ENCODE measurements around the gene PLXNB2. TPM values are rescaled to one million over a fixed set of nuclear protein-coding genes. Genes with fewer than 3 reads are reported as not detected.

The PLXNB2 gene
- polyA plus RNA-seq, 3 donors from 2014 or later = 1.1 to 1.6 TPM; not detected in 1

DNA sequence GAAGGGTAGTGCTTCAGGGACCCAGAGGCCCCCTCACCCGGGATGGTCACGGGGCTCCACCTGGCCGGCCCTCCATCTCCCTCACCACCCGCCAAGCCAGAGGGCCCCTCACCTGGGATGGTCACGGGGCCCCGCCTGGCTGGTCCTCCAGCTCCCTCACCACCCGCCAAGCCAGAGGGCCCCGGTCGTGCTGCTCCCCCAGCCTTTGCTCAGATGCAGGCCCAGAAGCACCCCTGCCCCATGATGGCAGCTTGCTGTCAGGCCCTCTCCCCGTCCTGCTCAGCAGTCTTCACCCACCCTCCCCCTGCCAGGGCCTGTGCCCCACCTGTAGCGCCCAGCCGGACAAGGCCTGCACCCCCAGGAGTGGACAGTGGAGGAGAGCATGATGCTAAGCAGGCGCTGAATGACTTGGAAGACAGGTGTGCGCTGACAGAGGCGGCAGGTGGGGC lies 12.1 kb upstream of the PLXNB2 start:
- Mint-ChIP-seq H3K9me3 (no peaks in the 10 kb centered on the region), H3K4me3 (no peak overlapping the region), H3K27ac (no peak overlapping the region), H3K27me3 (ENCODE audit: low read depth in 3 of 3) (peaks cover 0 to 1% (median 0%) of the 10 kb centered on the region in 3 donors), H3K36me3 (no peaks in the 10 kb centered on the region), H3K4me1 (peaks cover 6 to 8% of the 10 kb centered on the region in 2 donors)
- no peak for DNase-seq

DNA sequence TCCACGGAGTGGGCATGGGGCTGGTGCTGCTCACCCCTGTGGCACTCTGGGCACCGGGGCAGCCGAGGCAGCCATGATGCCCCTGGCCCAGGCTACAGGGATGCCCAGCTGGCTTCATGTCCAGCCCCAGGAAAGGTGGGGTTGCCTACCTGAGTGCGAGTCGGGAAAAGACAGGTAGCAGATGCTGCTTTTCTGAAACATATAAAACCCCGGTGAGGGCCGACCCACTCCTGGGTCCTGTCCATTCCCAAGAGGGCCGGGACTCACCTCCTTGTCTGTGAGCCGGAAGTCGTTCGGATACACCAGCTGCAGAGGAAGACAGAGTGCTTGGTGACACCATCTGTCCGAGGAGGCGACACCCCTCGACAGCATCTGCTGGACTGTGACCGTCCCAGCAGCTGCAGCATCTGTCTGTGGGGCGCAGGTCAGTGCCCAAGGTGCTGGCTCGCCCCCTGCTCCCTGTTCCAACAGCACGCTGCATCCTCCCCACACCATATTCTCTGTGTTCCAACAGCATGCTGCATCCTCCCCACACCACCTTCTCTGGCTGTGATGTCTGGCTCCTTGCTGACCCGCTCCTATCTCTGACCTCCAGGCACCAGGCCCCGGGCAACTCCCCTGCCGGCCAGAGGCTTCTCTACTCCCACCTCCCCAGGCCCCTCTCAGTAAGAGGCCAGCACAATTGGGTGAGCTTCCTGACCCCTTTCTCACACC lies 11.4 kb upstream of the PLXNB2 start:
- Mint-ChIP-seq H3K4me1 (peaks cover 11 to 14% of the 10 kb centered on the region in 2 donors), H3K36me3 (no peaks in the 10 kb centered on the region), H3K27ac (no peak overlapping the region), H3K27me3 (ENCODE audit: low read depth in 3 of 3) (peaks cover 0 to 2% (median 0%) of the 10 kb centered on the region in 3 donors), H3K9me3 (no peaks in the 10 kb centered on the region), H3K4me3 (no peak overlapping the region)
- DNase-seq = no peak

- Mint-ChIP-seq H3K9me3 (no peaks in the 10 kb centered on the region), H3K27me3 (ENCODE audit: low read depth in 3 of 3) (peaks cover 0 to 2% (median 0%) of the 10 kb centered on the region in 3 donors), H3K36me3 (no peaks in the 10 kb centered on the region), H3K4me1 (peaks cover 13 to 14% of the 10 kb centered on the region in 2 donors), H3K4me3 (no peak overlapping the region), H3K27ac (no peak overlapping the region)
- no peak for DNase-seq
Measured at GRCh38 chr22:50318356-50318697, 10.9 kb upstream of the PLXNB2 start.

- no peak overlapping the region for H3K4me3 Mint-ChIP-seq
- H3K36me3 Mint-ChIP-seq = no peaks in the 10 kb centered on the region
- DNase-seq = no peak
- peaks cover 0 to 2% (median 0%) of the 10 kb centered on the region in 3 donors for H3K27me3 Mint-ChIP-seq (ENCODE audit: low read depth in 3 of 3)
- peaks cover 13 to 14% of the 10 kb centered on the region in 2 donors for H3K4me1 Mint-ChIP-seq
- no peaks in the 10 kb centered on the region for H3K9me3 Mint-ChIP-seq
- no peak overlapping the region for H3K27ac Mint-ChIP-seq
Measured at GRCh38 chr22:50317674-50318073, 10.2 kb upstream of the PLXNB2 start.

- Mint-ChIP-seq H3K4me1 (peaks cover 13 to 14% of the 10 kb centered on the region in 2 donors), H3K27me3 (ENCODE audit: low read depth in 3 of 3) (peaks cover 0 to 2% (median 0%) of the 10 kb centered on the region in 3 donors), H3K9me3 (no peaks in the 10 kb centered on the region), H3K4me3 (no peak overlapping the region), H3K36me3 (no peaks in the 10 kb centered on the region), H3K27ac (no peak overlapping the region)
- DNase-seq = no peak
Measured at GRCh38 chr22:50317178-50317577, 9.7 kb upstream of the PLXNB2 start.

DNA sequence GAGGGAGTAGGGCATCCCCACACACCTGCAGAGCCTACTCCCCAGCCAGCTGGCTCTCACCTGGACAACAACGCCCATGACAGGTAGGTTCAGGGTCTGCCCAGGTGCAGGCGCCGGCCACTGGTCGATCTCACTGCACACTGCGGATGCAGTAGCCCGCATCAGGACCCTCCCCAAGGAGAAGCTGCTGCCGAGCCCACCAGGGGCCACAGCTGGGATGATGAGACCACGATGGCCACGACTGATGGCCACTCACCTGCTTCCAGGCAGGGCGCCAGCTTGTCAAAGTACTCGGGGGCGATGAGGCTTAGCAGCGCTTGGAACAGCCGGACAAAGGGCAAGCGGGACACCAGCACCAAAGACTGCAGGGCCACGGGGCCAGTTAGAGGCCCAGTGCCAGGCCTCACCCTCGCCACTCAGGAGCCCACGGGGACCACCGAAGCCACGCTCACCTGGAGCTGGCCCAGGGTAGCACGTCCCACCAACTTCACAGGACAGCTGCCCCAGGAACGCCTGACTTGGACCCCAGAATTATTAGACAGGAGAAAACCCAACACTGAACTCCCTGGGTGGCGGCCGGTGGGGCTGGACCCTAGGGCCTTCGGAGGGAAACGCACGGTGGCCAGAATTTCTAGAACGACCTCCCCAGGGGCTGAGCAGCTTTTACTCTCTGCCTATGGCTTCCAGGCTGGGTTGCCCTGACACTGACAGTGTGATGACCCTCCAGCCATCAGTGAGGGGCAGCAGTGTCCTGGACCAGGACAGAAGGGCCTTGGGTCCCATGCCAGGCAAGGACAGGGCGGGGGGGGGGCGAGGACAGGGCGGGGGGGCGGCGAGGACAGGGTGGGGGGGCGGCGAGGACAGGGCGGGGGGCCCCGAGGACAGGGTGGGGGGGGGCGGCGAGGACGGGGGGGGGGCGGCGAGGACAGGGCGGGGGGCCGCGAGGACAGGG lies 8.9 kb upstream of the PLXNB2 start:
- no peak for DNase-seq
- Mint-ChIP-seq H3K4me1 (peaks cover 13 to 14% of the 10 kb centered on the region in 2 donors), H3K27ac (no peak overlapping the region), H3K4me3 (no peak overlapping the region), H3K27me3 (ENCODE audit: low read depth in 3 of 3) (peaks cover 0 to 2% (median 0%) of the 10 kb centered on the region in 3 donors), H3K9me3 (no peaks in the 10 kb centered on the region), H3K36me3 (no peaks in the 10 kb centered on the region)

GRCh38 chr22:50315289-50316113 lies 8.1 kb upstream of the PLXNB2 start:
- Mint-ChIP-seq H3K27ac (peak overlapping the region in 4 of 6 donors; percentile 2 to 93 (median 42)), H3K27me3 (ENCODE audit: low read depth in 3 of 3) (peaks cover 0 to 2% (median 0%) of the 10 kb centered on the region in 3 donors), H3K36me3 (no peaks in the 10 kb centered on the region), H3K4me1 (peaks cover 13 to 14% of the 10 kb centered on the region in 2 donors), H3K4me3 (peak overlapping the region; percentile 46 to 70 (median 64)), H3K9me3 (no peaks in the 10 kb centered on the region)
- no peak for DNase-seq

GRCh38 chr22:50314455-50315288 lies 7.2 kb upstream of the PLXNB2 start:
- Mint-ChIP-seq H3K4me1 (peaks cover 13 to 14% of the 10 kb centered on the region in 2 donors), H3K9me3 (no peaks in the 10 kb centered on the region), H3K4me3 (peak overlapping the region; percentile 79 to 96 (median 82)), H3K27ac (peak overlapping the region; percentile 75 to 97 (median 86)), H3K27me3 (ENCODE audit: low read depth in 3 of 3) (peaks cover 0 to 1% (median 0%) of the 10 kb centered on the region in 3 donors), H3K36me3 (no peaks in the 10 kb centered on the region)
- peak; percentile 65 to 77 (median 75) for DNase-seq

DNA sequence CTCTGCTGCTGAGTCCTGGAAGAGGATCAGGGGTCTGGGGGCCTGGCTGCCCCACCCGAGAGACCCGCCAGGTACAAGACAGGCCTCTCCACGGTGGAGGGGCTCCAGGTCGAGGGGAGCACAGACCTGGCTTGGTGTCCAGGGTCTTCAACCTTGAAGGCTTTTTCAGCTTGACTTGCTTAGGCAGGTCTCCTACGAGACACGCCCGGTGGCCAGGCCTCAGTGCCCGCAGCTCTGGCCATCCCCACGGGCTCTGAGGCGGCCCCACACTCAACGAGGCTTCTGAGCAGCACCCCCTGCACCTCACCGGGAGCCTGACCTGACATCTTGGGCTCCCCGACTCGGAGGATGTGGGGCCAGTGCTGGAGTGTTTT lies 6.6 kb upstream of the PLXNB2 start:
- DNase-seq = no peak
- Mint-ChIP-seq H3K27ac (peak overlapping the region; percentile 54 to 97 (median 86)), H3K4me3 (peak overlapping the region; percentile 79 to 96 (median 82)), H3K4me1 (peaks cover 13 to 14% of the 10 kb centered on the region in 2 donors), H3K9me3 (no peaks in the 10 kb centered on the region), H3K36me3 (no peaks in the 10 kb centered on the region), H3K27me3 (ENCODE audit: low read depth in 3 of 3) (peaks cover 0 to 1% (median 0%) of the 10 kb centered on the region in 3 donors)

- Mint-ChIP-seq H3K4me3 (no peak overlapping the region), H3K36me3 (no peaks in the 10 kb centered on the region), H3K4me1 (peaks cover 14 to 16% of the 10 kb centered on the region in 2 donors), H3K27ac (peak overlapping the region in 1 of 6 donors; percentile 40), H3K9me3 (no peaks in the 10 kb centered on the region), H3K27me3 (ENCODE audit: low read depth in 3 of 3) (peaks cover 0 to 1% (median 0%) of the 10 kb centered on the region in 3 donors)
- DNase-seq = no peak
Measured at GRCh38 chr22:50313600-50313999, 6.2 kb upstream of the PLXNB2 start.

- no peak for DNase-seq
- H3K36me3 Mint-ChIP-seq = no peaks in the 10 kb centered on the region
- H3K9me3 Mint-ChIP-seq = no peaks in the 10 kb centered on the region
- peaks cover 14 to 16% of the 10 kb centered on the region in 2 donors for H3K4me1 Mint-ChIP-seq
- H3K27me3 Mint-ChIP-seq (ENCODE audit: low read depth in 3 of 3) = peaks cover 0 to 1% (median 0%) of the 10 kb centered on the region in 3 donors
- no peak overlapping the region for H3K4me3 Mint-ChIP-seq
- H3K27ac Mint-ChIP-seq = no peak overlapping the region
Measured at GRCh38 chr22:50313021-50313420, 5.6 kb upstream of the PLXNB2 start.

DNA sequence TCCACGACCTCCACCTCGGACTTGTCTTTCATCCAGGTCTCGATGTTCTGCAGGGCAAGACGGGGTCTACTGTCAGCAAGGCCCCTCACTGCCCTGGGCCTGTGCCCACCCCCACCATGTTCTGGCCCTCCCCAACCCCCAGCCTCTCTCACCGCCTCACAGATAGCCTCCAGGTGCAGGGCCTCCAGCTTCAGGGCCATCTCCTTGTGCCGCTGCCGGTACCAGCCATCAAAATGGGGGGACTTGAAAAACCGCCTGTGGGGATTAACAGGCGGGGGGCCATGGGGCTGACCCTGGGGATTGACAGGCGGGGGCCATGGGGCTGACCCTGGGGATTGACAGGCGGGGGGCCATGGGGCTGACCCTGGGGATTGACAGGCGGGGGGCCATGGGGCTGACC lies 4.9 kb upstream of the PLXNB2 start:
- H3K27me3 Mint-ChIP-seq (ENCODE audit: low read depth in 3 of 3) = peaks cover 0 to 1% (median 0%) of the 10 kb centered on the region in 3 donors

More for the DNA sequence above, 4.9 kb upstream of the PLXNB2 start:
- Mint-ChIP-seq H3K4me3 (no peak overlapping the region), H3K9me3 (no peaks in the 10 kb centered on the region), H3K4me1 (peaks cover 14 to 16% of the 10 kb centered on the region in 2 donors), H3K27ac (no peak overlapping the region), H3K36me3 (no peaks in the 10 kb centered on the region)
- no peak for DNase-seq

Measured in immature natural killer cell (primary cell).